Measurements from ENCODE around the gene SPPL2B. TPM values are rescaled to one million over a fixed set of nuclear protein-coding genes. Genes with fewer than 3 reads are reported as not detected.
"Not testable (repeated sequence)": the region's sequence is repeated elsewhere in the genome, so short reads cannot be mapped to it uniquely, and the experiment has no call there.

Gene SPPL2B
- total RNA-seq, 1 donor, result 33.5 TPM

DNA sequence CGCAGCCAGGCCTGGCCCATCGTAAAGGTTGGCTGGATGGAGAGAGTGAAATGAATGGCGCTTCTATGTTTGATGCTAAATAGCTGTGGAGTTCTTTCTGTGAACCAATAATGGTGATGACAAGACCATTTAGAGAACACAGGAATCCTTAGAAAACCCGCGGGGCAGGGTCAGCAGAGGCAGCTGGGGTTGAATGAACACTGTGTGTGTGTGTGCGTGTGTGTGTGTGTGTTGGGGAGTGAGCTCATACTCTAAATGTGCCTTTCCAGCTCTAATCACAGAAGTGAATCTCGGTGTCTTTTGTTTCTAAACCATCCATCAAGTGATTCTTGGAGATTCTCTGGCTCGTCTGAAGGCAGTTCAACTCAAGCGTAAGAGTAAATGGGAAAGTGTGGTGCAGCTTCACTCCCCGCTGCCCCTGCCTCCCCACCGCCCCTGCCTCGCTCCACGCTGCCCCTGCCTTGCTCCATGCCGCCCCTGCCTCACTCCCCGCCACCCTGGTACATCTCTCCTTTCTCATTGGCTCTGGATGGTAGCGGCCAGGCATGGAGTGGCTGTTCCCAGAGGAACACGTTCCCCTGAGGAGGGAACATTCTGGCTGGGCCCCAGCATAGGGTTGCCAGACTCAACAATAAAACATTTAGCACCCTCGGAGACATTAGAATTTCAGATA lies 52.8 kb downstream of the SPPL2B start:
- peaks cover 22% of the 10 kb centered on the region for H3K4me1 ChIP-seq (ENCODE audit: insufficient read depth, low read length)
- no peaks in the 10 kb centered on the region for H3K27me3 ChIP-seq (ENCODE audit: insufficient read depth, low read length)
- H3K4me3 ChIP-seq (ENCODE audit: low read length), result no peak overlapping the region
- H3K9me3 ChIP-seq (ENCODE audit: low read depth, low read length), result no peaks in the 10 kb centered on the region

DNA sequence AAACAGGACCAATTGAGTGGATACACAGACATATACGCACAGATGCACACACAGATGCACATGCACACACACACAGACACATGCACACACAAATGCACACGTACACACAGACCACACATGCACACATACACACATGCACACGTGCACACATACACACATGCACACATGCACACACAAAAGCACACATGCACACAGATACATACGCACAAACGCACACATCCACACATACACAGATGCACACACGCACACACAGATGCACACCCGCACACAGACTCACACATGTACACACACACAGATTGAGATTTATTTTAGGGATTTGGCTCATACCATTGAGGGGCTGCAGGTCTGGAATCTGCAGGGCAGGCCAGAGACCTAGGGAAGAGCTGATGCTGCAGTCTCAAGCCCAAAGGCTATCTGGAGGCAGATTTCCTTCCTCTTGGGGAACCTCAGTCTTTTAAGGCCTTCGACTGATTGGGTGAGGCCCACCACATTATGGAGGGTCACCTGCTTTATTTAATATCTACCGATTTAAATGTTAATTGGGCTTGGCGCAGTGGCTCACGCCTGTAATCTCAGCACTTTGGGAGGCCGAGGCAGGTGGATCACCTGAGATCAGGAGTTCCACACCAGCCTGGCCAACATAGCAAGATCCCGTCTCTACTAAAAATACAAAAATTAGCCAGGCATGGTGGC lies 54.2 kb downstream of the SPPL2B start:
- Histone ChIP-seq H3K9me3 (ENCODE audit: low read depth, low read length) (no peaks in the 10 kb centered on the region), H3K27me3 (ENCODE audit: insufficient read depth, low read length) (no peaks in the 10 kb centered on the region), H3K4me3 (ENCODE audit: low read length) (no peak overlapping the region), H3K4me1 (ENCODE audit: insufficient read depth, low read length) (peaks cover 22% of the 10 kb centered on the region)

DNA sequence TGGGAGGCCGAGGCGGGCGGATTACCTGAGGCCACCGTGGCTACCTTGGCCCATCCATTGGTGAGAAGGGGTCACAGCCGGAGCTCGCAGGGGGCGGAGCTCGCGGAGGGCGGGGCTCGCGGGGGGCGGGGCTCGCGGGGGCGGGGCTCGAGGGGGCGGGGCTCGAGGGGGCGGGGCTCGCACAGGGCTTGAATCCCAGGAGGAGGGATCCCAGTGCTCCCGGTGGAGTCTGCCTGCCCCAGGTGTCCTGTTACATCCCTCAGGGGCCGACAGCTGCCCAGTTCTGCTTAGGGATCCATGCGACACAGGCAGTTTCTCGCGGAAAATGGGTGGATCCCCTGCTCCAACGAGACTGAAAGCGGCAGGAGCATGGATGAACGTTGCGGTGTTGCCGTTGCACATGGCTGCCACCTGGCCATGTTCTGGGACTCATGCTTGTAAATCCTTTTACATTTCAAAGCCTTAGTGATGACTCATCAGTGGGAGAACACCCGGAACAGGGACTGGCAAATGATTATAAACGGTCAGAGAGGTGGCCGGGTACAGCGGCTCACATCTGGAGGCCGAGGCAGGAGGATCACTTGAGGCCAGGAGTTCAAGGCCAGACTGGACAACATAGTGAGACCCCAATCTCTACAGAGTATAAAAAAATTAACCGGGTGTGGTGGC lies 56.7 kb downstream of the SPPL2B start:
- Histone ChIP-seq H3K4me1 (ENCODE audit: insufficient read depth, low read length) (peaks cover 22% of the 10 kb centered on the region), H3K27me3 (ENCODE audit: insufficient read depth, low read length) (no peaks in the 10 kb centered on the region), H3K9me3 (ENCODE audit: low read depth, low read length) (no peaks in the 10 kb centered on the region), H3K4me3 (ENCODE audit: low read length) (no peak overlapping the region)

DNA sequence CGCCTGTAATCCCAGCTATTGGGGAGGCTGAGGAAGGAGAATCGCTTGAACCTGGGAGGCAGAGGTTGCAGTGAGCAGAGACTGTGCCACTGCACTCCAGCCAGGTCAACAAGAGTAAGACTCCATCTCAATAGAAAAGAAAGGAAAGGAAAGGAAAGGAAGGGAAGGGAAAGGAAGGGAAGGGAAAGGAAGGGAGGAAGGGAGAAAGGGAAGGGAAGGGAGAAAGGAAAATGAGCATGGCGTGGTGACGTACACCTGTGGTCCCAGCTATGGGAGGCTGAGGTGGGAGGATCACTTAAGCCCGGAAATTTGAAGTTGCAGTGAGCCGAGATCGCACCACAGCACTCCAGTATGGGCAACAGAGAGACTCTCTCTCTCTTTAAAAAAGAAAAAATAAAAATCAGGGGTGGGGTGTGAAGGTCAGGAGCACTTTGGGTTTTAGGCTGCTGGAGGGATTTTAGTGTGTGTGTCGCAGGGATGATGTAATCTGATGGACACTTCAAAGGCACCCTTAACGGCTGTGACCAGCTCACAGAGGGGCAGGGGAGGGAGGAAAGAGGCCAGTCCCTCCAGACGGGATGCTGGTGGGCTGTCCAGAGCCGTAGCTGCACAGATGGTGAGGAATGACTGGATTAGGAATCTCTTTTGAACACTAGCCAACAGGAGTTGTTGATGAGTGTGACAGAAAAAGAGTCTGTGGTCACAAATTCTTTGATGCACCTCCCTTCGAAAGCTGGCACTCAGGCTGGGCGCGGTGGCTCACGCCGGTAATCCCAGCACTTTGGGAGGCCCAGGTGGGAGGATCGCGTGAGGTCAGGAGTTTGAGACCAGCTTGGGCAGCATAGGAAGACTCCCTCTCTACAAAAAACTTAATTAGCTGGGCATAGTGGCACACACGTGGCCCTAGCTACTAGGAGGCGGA lies 59.1 kb downstream of the SPPL2B start:
- Histone ChIP-seq H3K27me3 (ENCODE audit: insufficient read depth, low read length) (no peaks in the 10 kb centered on the region), H3K4me3 (ENCODE audit: low read length) (no peak overlapping the region)

DNA sequence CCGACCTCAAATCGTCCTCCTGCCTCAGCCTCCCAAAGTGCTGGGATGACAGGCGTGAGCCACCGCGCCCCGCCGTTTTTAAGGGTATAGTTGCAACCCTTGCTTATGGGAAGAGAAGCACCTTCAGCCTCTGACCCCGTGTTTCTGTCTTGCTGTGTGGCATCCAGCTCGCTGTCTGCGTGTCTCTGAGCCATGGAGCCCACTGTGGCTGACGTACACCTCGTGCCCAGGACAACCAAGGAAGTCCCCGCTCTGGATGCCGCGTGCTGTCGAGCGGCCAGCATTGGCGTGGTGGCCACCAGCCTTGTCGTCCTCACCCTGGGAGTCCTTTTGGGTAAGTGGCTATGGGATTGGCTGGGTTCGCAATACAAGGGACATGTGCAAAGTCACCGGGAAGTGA lies 61.1 kb downstream of the SPPL2B start:
- Histone ChIP-seq H3K4me3 (ENCODE audit: low read length) (no peak overlapping the region), H3K4me1 (ENCODE audit: insufficient read depth, low read length) (peaks cover 16% of the 10 kb centered on the region), H3K27me3 (ENCODE audit: insufficient read depth, low read length) (no peaks in the 10 kb centered on the region), H3K9me3 (ENCODE audit: low read depth, low read length) (no peaks in the 10 kb centered on the region)

More for the DNA sequence above, 59.1 kb downstream of the SPPL2B start:
- Histone ChIP-seq H3K9me3 (ENCODE audit: low read depth, low read length) (no peaks in the 10 kb centered on the region), H3K4me1 (ENCODE audit: insufficient read depth, low read length) (peaks cover 21% of the 10 kb centered on the region)

DNA sequence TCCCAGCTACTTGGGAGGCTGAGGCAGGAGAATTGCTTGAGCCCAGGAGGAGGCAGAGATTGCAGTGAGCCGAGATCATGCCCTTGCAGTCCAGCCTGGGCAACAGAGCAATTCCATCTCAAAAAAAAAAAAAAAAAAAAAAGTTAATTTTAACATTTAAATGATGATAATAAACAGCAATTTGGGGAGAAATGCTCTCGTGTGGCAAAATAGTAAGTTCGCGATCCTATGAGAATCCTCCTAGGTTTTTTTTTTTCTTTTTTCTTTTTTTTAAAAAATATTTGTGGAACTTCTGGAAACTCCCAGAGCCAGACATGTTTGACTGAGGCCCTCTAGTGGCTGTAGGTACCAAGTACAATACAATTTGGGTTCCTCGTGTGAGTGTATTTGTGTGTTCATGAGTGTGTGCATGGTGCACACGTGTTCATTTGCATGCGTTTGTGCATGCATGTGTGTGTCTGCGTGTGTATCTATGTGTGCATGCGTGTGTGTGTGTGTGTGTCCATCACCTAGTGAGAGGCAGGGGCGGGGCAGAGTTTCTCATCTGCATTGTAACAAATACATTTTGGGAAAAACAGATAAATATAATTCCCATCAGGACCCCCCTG lies 62.7 kb downstream of the SPPL2B start:
- Histone ChIP-seq H3K4me3 (ENCODE audit: low read length) (no peak overlapping the region), H3K4me1 (ENCODE audit: insufficient read depth, low read length) (peaks cover 19% of the 10 kb centered on the region), H3K9me3 (ENCODE audit: low read depth, low read length) (no peaks in the 10 kb centered on the region), H3K27me3 (ENCODE audit: insufficient read depth, low read length) (no peaks in the 10 kb centered on the region)

DNA sequence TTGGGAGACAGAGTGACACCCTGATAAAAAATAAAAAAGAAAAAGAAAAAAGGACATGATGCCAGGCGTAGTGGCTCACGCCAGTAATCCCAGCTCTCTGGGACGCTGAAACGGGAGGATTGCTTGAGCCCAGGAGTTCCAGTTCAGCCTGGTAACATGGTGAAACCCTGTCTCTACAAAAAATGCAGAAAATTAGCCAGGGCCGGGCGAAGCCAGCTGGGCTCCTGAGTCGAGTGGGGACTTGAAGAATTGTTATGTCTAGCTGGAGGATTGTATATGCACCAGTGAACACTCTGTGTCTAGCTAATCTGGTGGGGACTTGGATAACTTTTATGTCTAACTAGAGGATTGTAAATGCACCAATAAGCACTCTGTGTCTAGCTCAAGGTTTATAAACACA lies 63.9 kb downstream of the SPPL2B start:
- H3K4me1 ChIP-seq (ENCODE audit: insufficient read depth, low read length), result peaks cover 19% of the 10 kb centered on the region
- H3K27me3 ChIP-seq (ENCODE audit: insufficient read depth, low read length), result no peaks in the 10 kb centered on the region
- H3K9me3 ChIP-seq (ENCODE audit: low read depth, low read length), result no peaks in the 10 kb centered on the region
- no peak overlapping the region for H3K4me3 ChIP-seq (ENCODE audit: low read length)

DNA sequence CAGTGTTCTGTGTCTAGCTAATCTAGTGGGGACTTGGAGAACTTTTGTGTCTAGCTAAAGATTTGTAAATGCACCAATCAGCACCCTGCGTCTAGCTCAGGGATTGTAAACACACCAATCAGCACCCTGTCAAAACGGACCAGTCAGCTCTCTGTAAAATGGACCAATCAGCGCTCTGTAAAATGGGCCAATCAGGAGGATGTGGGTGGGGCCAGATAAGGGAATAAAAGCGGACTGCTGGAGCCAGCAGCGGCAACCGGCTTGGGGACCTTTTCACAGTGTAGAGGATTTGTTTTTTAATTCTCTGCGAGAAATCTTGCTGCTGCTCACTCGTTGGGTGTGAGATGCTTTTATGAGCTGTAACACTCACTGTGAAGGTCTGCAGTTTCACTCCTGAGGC lies 64.4 kb downstream of the SPPL2B start:
- H3K4me3 ChIP-seq (ENCODE audit: low read length); H3K9me3 ChIP-seq (ENCODE audit: low read depth, low read length); H3K27me3 ChIP-seq (ENCODE audit: insufficient read depth, low read length): not testable (repeated sequence)
- peaks cover 19% of the 10 kb centered on the region for H3K4me1 ChIP-seq (ENCODE audit: insufficient read depth, low read length)

DNA sequence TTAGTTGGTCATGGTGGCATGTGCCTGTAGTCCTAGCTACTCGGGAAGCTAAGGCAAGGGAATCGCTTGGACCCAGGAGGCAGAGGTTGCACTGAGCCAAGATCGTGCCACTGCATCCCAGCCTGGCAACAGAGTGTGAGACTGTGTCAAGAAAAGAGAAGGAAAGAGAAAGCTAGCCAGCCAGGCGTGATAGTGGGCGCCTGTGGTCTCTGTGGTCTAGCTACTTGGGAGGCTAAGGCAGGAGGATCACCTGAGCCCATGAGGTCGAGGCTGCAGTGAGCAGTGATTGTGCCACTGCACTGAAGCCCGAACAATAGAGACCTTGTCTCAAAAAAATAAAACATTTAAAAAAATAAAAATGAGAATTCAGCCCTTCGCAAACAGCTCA lies 65.6 kb downstream of the SPPL2B start:
- Histone ChIP-seq H3K4me3 (ENCODE audit: low read length) (peak overlapping the region; percentile 29), H3K27me3 (ENCODE audit: insufficient read depth, low read length) (no peaks in the 10 kb centered on the region), H3K4me1 (ENCODE audit: insufficient read depth, low read length) (peaks cover 19% of the 10 kb centered on the region), H3K9me3 (ENCODE audit: low read depth, low read length) (no peaks in the 10 kb centered on the region)

DNA sequence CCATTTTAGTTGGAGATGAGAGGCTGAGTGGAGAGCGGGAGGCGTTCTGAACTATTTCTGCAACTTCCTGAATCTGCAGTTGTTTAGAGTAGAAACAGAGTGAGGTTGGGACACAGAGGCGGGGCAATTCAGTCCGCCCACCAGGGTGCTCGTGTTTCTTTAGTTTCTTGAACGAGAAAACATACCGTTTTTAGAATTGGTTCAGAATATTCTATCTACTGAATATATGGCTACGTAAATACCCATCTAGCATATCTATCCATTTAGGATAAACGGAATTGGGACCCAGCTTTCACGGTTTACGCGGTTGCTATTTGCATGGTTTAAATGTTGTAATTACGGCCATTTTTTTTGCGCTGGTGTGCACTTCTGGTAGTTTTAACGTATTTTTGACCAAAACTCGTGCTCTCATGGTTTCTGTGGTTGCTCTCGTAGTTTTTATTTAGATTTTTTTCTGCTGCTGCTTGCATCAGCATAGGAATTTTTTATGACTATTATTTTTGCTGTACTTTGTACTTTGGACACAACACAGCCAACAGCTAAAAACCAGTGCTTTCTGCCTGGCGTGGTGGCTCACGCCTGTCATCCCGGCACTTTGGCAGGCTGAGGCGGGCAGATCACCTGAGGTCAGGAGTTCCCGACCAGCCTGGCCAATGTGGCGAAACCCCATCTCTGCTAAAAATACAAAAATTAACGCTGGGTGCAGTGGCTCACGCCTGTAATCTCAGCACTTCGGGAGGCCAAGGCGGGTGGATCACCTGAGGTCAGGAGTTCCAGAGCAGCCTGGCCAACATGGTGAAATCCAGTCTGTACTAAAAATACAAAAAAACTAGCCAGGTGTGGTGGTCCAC lies 66.2 kb downstream of the SPPL2B start:
- H3K4me3 ChIP-seq (ENCODE audit: low read length), result peak overlapping the region; percentile 29

DNA sequence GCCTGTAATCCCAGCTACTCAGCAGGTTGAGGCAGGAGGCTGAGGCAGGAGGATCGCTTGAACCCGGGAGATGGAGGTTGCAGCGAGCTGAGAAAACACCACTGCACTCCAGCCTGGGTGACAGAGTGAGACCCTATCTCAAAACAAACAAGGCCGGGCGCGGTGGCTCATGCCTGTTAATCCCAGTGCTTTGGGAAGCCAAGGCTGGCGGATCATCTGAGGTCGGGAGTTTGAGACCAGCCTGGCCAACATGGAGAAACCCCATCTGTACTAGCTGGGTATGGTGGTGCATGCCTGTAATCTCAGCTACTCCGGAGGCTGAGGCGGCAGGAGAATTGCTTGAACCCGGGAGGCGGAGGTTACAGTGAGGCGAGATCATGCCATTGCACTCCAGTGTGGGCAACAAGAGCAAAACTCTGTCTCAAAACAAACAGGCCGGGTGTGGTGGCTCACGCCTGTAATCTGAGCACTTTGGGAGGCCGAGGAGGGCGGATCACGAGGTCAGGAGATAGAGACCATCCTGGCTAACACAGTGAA lies 66.9 kb downstream of the SPPL2B start:
- H3K4me3 ChIP-seq (ENCODE audit: low read length); H3K9me3 ChIP-seq (ENCODE audit: low read depth, low read length); H3K27me3 ChIP-seq (ENCODE audit: insufficient read depth, low read length): not testable (repeated sequence)
- peaks cover 19% of the 10 kb centered on the region for H3K4me1 ChIP-seq (ENCODE audit: insufficient read depth, low read length)

More for the DNA sequence above, 66.2 kb downstream of the SPPL2B start:
- Histone ChIP-seq H3K27me3 (ENCODE audit: insufficient read depth, low read length) (no peaks in the 10 kb centered on the region), H3K4me1 (ENCODE audit: insufficient read depth, low read length) (peaks cover 19% of the 10 kb centered on the region), H3K9me3 (ENCODE audit: low read depth, low read length) (no peaks in the 10 kb centered on the region)

DNA sequence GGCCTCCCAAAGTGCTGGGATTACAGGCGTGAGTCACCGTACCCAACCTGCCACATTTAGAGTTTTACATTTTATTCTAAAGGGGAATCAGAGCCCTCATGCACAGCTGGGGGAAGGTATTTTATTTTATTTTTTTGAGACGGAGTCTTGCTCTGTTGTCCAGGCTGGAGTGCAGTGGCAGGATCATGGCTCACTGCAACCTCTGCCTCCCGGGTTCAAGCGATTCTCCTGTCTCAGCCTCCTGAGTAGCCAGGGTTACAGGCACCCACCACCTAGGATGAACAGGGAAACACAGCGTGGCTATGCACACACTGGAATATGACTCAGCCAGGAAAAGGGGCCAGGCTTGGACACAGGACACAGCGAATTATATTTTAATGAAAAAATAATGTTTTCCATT lies 68.7 kb downstream of the SPPL2B start:
- not testable (repeated sequence) for H3K27me3 ChIP-seq (ENCODE audit: insufficient read depth, low read length); H3K4me3 ChIP-seq (ENCODE audit: low read length); H3K9me3 ChIP-seq (ENCODE audit: low read depth, low read length)
- peaks cover 19% of the 10 kb centered on the region for H3K4me1 ChIP-seq (ENCODE audit: insufficient read depth, low read length)

DNA sequence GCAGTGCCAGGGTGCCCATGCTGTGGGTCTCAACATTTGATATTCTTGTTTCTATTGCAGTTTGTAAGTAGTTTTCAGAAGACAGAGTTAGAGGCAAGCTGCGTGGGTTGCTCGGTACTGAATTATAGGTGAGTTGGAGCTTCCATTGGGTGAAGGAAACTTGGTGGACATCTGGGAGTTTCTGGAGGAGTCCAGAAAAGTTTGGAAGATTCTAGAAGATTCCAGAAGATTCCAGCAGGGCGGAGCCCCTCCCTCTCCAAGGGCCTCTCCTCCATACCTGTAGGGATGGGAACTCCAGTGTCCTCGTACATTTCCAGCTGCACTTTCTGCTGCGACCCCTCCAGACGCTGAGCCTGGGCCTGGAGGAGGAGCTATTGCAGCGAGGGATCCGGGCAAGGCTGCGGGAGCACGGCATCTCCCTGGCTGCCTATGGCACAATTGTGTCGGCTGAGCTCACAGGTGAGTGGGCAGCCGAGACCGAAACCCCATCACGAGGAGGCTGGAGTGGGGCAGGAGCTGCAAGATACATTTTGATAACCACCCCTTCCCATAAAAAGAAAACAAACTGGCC lies 70.3 kb downstream of the SPPL2B start:
- Histone ChIP-seq H3K9me3 (ENCODE audit: low read depth, low read length) (no peaks in the 10 kb centered on the region), H3K27me3 (ENCODE audit: insufficient read depth, low read length) (no peaks in the 10 kb centered on the region), H3K4me3 (ENCODE audit: low read length) (no peak overlapping the region), H3K4me1 (ENCODE audit: insufficient read depth, low read length) (peaks cover 15% of the 10 kb centered on the region)

Data from mononuclear cell (primary cell).